ENCODE data around the gene WWOX. TPM values are rescaled to one million over a fixed set of nuclear protein-coding genes. Genes with fewer than 3 reads are reported as not detected.

The WWOX gene
- total RNA-seq, 1 donor from 2014 or later: 28.2 TPM

- no peak for DNase-seq (ENCODE audit: extremely low spot score, unreplicated experiment)
- Mint-ChIP-seq H3K4me3 (ENCODE audit: unreplicated experiment) (no peak overlapping the region), H3K4me1 (ENCODE audit: unreplicated experiment) (peaks cover 1% of the 10 kb centered on the region), H3K27me3 (ENCODE audit: unreplicated experiment) (no peaks in the 10 kb centered on the region), H3K36me3 (ENCODE audit: unreplicated experiment) (no peaks in the 10 kb centered on the region), H3K27ac (ENCODE audit: unreplicated experiment) (no peak overlapping the region), H3K9me3 (ENCODE audit: unreplicated experiment) (peaks cover 5% of the 10 kb centered on the region)
- no peak for TF ChIP-seq CTCF (IDR thresholded peaks at IDR 0.05)
These were observed 782.7 kb downstream of the WWOX start for GRCh38 chr16:78882150-78882549.

GRCh38 chr16:78882751-78883150 lies 783.3 kb downstream of the WWOX start:
- Mint-ChIP-seq H3K27ac (ENCODE audit: unreplicated experiment) (no peak overlapping the region), H3K4me3 (ENCODE audit: unreplicated experiment) (no peak overlapping the region), H3K4me1 (ENCODE audit: unreplicated experiment) (peaks cover 1% of the 10 kb centered on the region), H3K9me3 (ENCODE audit: unreplicated experiment) (peaks cover 5% of the 10 kb centered on the region), H3K36me3 (ENCODE audit: unreplicated experiment) (no peaks in the 10 kb centered on the region), H3K27me3 (ENCODE audit: unreplicated experiment) (no peaks in the 10 kb centered on the region)
- TF ChIP-seq CTCF (IDR thresholded peaks at IDR 0.05): no peak
- DNase-seq (ENCODE audit: extremely low spot score, unreplicated experiment): no peak

GRCh38 chr16:78884204-78884603 lies 784.8 kb downstream of the WWOX start:
- no peak for TF ChIP-seq CTCF (IDR thresholded peaks at IDR 0.05)
- DNase-seq (ENCODE audit: extremely low spot score, unreplicated experiment): no peak
- peaks cover 5% of the 10 kb centered on the region for H3K9me3 Mint-ChIP-seq (ENCODE audit: unreplicated experiment)
- peaks cover 7% of the 10 kb centered on the region for H3K27me3 Mint-ChIP-seq (ENCODE audit: unreplicated experiment)
- no peak overlapping the region for H3K4me3 Mint-ChIP-seq (ENCODE audit: unreplicated experiment)
- no peaks in the 10 kb centered on the region for H3K36me3 Mint-ChIP-seq (ENCODE audit: unreplicated experiment)
- H3K27ac Mint-ChIP-seq (ENCODE audit: unreplicated experiment): no peak overlapping the region
- H3K4me1 Mint-ChIP-seq (ENCODE audit: unreplicated experiment): peaks cover 1% of the 10 kb centered on the region

- Mint-ChIP-seq H3K27ac (ENCODE audit: unreplicated experiment) (no peak overlapping the region), H3K4me3 (ENCODE audit: unreplicated experiment) (no peak overlapping the region), H3K36me3 (ENCODE audit: unreplicated experiment) (no peaks in the 10 kb centered on the region), H3K27me3 (ENCODE audit: unreplicated experiment) (peaks cover 7% of the 10 kb centered on the region), H3K4me1 (ENCODE audit: unreplicated experiment) (peaks cover 3% of the 10 kb centered on the region), H3K9me3 (ENCODE audit: unreplicated experiment) (no peaks in the 10 kb centered on the region)
- no peak for TF ChIP-seq CTCF (IDR thresholded peaks at IDR 0.05)
- DNase-seq (ENCODE audit: extremely low spot score, unreplicated experiment): no peak
These were observed 789.9 kb downstream of the WWOX start for GRCh38 chr16:78889346-78889745.

GRCh38 chr16:78890373-78890895 lies 791.0 kb downstream of the WWOX start:
- H3K9me3 Mint-ChIP-seq (ENCODE audit: unreplicated experiment): no peaks in the 10 kb centered on the region

More at GRCh38 chr16:78890373-78890895, 791.0 kb downstream of the WWOX start:
- no peak for DNase-seq (ENCODE audit: extremely low spot score, unreplicated experiment)
- H3K4me3 Mint-ChIP-seq (ENCODE audit: unreplicated experiment): no peak overlapping the region
- H3K36me3 Mint-ChIP-seq (ENCODE audit: unreplicated experiment): no peaks in the 10 kb centered on the region
- H3K4me1 Mint-ChIP-seq (ENCODE audit: unreplicated experiment): peaks cover 4% of the 10 kb centered on the region
- peaks cover 7% of the 10 kb centered on the region for H3K27me3 Mint-ChIP-seq (ENCODE audit: unreplicated experiment)
- TF ChIP-seq CTCF (IDR thresholded peaks at IDR 0.05): no peak
- no peak overlapping the region for H3K27ac Mint-ChIP-seq (ENCODE audit: unreplicated experiment)
